WI38 (cell line): ENCODE results near the gene TRMU.

ENCODE experiments used
- H3K4me3 ChIP-seq: 2 replicates; pipeline ENCODE4 v1.5.1; 2011; ENCODE audit warnings: low read depth, mild to moderate bottlenecking, control low read depth, low read length
- CTCF ChIP-seq: IDR thresholded peaks from 2 replicates; pipeline ENCODE4 v1.5.1; 2012; ENCODE audit warnings: low read depth, mild to moderate bottlenecking, control low read depth, low read length

The TRMU gene

GRCh38 chr22:46358766-46359165 is 23.3 kb downstream of the TRMU start:
- no peak overlapping the region for H3K4me3 ChIP-seq
- no peak for TF ChIP-seq CTCF

- H3K4me3 ChIP-seq, result no peak overlapping the region
These were observed 23.8 kb downstream of the TRMU start for GRCh38 chr22:46359362-46359761.

GRCh38 chr22:46360097-46360496 is 24.6 kb downstream of the TRMU start:
- H3K4me3 ChIP-seq, result no peak overlapping the region
- TF ChIP-seq CTCF, result no peak

More at GRCh38 chr22:46359362-46359761, 23.8 kb downstream of the TRMU start:
- no peak for TF ChIP-seq CTCF

GRCh38 chr22:46360891-46361290 is 25.4 kb downstream of the TRMU start:
- no peak for TF ChIP-seq CTCF
- no peak overlapping the region for H3K4me3 ChIP-seq

- no peak for TF ChIP-seq CTCF
- no peak overlapping the region for H3K4me3 ChIP-seq
These were observed 26.3 kb downstream of the TRMU start for GRCh38 chr22:46361826-46362202.

GRCh38 chr22:46362203-46362933 is 26.9 kb downstream of the TRMU start:
- no peak for TF ChIP-seq CTCF
- no peak overlapping the region for H3K4me3 ChIP-seq

GRCh38 chr22:46362934-46363515 is 27.5 kb downstream of the TRMU start:
- no peak overlapping the region for H3K4me3 ChIP-seq
- no peak for TF ChIP-seq CTCF
